Activated CD8-positive, alpha-beta memory T cell treated with anti-CD3 and anti-CD28 coated beads for 4 hours (primary cell): ENCODE results near the gene GUCY1B1.
"Not testable (repeated sequence)": the region's sequence is repeated elsewhere in the genome, so short reads cannot be mapped to it uniquely, and the experiment has no call there.

Experiments
- DNase-seq, 2 donors: peaks; one replicate each; pipeline ENCODE4 v3.0.0-alpha.2; 2020; ENCODE audit warnings: low read depth in 2 of 2

GUCY1B1 gene

DNA sequence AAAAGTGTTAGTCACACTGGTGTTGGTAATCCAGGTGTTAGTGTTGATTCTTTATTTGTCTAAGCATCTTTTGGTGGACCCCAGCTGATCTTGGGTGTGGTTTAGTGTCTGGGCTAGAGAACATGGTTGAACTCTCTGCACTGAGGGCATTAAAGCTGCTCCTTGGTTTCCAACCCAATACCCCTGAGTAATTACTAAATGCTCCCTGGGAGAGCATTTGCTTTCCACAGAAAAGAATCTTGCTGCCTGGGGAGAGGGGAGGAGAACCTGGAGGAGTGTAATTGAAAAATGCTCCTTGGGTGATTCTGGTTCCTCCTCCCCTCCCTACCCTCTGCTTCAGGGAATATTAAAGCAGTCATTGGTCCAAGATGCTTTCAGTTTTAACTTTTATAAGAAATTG is 3.1 kb downstream of the GUCY1B1 start:
- no peak for DNase-seq

DNA sequence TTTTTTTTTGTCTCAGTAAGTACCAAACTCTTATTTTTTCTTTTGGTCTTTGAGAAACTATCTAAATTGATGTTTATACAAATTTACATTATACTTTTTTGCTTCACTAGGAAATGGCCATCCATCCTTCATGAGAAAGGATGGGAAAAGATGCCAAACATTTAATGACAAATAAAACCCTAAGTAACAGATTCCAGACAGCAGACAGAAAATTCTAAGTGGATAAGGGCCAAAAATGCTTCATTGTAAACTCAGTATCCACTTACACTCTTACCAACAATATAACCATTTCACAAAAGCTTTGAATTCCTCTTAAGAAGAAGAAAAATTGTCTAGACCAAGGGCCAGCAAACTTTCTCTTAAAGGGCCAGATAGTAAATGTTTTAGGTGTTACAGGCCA is 3.5 kb downstream of the GUCY1B1 start:
- DNase-seq: no peak

DNA sequence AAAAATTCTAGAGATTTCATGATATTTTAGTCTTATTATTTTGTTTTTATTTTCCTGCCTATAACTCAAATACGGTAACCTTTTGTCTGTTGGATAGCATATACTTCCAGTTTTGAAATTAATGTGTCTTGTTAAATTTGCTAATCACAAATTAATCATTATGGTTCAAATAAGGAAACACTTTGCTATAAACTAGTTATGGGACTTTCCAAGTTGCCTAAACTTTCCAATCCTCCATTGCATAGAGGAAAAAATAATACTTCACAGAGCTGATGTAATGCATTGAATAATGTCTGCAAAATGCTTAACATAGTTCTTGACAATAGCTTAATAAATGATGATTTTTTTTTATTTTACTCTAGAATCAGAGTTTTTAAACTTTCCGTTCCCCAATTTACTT is 4.7 kb downstream of the GUCY1B1 start:
- no peak for DNase-seq

DNA sequence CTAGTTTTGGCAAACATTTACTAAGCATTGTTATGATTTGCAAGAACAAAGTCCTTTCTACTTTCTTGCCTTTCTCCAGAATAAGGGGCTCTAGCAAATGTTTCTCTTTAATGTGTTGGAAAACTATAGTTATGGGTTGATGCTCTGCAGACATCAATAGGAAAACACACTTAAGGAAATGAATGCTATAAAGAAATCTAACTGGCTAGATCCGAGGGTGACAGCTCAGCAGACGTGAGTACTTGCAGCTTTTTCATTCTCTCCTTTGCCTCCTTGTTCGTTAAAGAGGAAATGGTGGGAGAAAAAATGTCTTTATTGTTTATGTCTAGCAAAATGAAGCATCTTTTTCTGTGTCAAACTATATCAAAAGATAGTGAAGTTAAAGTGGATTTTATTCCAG is 6.3 kb downstream of the GUCY1B1 start:
- DNase-seq: no peak

DNA sequence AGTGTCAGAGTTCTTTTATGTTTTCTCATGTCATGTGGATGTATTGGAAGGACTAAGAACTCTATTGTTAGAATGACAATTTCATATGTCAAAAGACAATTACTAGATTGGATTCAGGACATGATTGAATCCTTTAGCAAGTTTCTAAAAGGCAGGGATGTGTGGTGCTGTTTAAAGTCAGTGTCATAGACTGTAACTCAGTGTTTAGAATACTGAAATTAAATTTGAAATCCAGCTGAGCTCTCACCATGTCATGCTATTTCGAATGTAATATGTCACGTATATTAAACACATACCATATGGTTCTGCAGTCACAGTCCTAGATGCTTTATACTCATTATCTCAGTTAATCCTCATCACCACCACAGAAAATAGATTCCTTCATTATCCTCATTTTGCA is 7.8 kb downstream of the GUCY1B1 start:
- DNase-seq: no peak

DNA sequence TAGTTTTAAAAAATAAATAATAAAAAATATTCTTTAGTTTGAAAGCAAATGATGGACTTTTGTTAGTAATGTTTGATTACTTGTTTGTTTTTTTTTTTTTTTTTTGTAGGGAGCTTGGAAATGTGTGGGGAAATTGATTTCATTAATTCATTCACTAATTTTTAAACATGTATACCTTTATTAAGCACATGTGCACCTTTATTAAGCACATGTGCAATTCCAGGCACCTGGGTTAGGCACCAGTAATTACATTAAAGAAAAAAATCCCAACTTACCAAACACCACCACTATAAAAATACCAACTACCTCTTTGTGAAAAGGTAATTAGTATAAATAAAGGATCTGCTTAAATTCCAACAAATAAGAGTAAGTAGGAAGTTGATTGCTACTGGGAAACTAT is 9.5 kb downstream of the GUCY1B1 start:
- no peak for DNase-seq

DNA sequence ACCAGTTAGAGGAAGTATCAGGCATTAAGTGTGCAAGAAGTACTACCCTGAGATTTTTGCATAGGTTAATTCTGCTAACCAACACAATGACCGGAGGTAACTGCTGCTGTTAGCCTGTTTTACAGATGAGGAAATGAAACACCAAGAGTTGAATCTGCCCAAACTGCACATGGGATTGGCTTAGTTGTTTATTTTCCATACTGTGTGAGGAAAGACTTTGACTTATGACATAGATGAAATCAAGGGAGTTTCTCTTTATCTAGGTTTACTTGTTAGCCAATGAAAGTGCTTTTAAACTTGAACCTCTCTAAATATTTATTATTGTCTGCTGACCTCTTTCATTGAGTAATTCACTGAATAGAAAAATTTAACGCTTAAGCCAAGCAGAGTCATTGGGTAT is 10.3 kb downstream of the GUCY1B1 start:
- no peak for DNase-seq

DNA sequence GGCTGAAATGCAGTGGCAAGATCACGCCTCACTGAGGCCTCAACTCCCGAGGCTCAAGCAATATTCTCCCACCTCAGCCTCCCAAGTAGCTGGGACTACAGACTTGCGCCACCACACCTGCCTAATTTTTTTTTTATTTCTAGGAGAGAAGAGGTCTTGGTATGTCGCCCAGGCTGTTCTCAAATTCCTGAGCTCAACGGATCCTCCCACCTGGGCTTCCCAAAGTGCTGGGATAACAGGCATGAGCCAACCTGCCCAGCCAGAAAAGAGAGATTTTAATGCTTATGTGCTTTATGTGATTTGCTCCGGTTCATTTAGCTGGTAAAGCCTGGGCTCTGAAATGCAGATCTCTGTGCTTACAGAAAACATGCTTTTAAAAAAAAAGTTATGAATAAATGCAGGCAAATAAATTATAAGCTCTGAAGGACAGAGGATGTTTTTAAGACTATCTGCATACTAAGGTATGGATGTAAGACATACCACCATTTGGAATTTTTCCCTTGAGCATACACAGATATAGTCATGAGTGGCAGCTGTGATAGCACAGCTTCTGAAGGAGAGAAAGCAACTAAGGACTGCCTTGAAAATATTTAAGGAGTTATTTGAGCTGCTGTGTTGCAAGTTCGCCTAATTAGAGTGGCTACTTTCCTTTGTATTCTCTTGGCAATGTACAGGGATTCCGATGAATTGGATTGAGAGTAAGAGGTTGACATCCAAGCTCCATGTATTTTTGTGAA is 13.8 kb downstream of the GUCY1B1 start:
- DNase-seq: no peak

DNA sequence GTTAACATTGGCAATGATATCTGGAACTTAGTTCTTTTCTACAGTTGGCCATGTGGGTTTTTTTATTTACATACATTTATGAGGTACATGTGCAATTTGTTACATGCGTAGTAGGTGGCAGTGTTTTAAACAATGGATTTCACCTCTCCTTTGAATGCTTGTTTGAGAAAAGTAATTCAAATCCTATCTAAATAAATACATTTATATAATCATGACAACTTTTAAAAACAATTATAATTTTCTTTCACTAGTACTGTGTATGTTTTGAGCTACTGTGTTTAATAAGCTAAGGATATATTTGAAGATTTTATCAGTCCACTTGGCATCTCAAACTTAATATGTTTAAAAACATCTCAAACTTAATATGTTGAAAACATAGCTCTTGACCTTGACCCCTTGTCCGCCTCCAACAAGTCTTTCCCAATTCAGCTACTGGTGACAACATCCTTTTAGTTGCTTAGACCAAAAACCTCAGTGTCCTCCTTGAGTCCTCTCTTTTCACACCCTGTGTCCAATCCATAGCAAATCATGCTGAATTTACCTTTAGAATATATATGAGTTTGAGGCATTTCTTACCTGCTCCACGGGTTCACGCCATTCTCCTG is 14.5 kb downstream of the GUCY1B1 start:
- no peak for DNase-seq

DNA sequence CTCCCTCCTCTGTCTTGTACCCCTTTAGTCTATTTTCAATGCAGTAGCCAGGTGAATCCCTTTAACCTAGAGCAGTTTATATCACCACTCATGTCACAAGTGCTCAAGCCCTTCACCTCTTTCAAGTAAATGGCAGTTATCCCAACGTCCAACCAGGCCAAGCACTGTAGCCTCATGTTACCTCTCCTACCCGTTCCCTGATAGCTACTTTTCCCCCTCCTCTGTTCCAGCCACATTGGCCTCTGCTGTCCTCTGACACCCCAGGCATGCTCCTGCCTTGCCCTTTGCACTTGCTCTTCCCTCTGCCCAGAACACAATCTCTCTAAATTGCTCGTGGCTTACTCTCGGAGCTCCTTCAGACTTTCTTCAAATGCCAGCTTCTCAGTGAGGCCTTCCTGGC is 15.2 kb downstream of the GUCY1B1 start:
- DNase-seq: no peak

DNA sequence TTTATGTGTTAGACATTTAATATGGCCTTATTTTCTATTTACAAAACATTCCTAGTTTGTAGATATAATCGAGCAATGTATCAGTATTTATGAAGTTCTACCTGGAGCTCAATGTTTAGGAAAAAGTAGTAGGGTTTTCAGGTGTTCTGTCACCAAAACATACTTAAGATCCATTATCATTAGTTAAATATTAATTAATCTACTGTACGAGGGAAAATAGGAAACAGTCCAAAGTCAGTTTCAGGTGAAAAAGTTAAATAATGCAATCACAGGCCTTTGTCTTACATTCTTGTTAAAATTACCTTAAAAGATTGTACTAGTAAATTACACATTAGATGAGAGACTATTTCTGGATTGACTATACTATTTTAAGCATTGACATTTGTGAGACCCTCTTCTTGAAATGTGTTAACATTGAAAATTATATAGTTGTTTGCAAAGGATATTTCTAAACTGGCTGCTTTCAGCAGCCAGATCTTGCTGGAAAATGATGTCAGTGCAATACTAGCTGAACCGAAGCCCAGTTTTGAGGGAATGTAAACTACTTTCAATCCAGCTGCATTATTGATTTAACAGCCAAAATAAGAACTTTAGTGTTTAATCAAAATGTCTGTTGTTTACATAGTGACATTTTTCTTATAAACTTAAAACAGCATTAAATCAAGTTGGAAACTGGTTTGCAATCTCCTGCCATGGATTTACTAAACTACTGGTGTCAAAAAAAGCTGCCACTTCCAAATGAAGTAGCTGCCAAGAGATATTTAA is 19.3 kb downstream of the GUCY1B1 start:
- DNase-seq: no peak

DNA sequence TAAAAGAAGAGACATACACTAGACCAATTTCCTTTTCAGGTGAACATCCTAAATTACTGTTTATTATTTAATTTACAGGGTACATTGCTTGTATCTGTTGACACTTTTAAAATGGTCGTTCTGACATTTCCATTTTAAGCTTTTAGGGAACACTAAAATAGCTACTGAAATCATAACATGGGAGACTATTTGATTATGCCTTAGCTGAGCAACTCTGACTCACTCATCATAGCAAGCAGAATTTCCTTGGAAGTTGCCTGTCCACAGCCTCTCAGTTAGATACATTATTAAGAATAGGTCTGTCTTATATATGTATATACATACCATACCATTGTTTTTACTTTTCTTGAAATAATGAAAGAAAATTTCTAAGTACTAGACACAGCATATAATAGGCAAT is 22.0 kb downstream of the GUCY1B1 start:
- no peak for DNase-seq

DNA sequence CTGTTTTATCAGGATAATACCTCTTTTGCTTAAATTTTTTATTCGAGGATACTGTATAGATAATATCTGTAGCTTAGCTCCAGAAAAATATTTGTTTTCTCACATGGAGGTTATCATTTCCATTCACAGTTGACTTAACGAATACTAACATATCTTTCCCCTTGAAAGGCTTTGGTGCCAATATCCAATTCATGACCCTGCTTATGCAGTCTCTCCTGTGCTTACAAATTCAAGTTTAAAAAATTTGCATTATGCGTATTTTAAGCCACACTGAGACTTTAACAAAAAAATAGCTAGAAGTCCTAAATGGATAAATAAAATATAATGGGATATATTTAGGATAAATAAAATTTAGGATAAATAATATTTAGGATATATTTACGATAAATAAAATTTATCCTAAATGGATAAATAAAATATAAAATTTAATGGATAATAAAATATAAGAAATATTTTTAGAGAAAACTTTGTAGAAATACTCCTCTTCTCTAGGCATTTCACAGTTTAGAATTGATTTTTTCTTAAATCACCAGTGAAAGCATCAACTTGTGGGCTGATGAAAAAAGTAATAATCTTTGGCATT is 22.5 kb downstream of the GUCY1B1 start:
- DNase-seq: no peak

DNA sequence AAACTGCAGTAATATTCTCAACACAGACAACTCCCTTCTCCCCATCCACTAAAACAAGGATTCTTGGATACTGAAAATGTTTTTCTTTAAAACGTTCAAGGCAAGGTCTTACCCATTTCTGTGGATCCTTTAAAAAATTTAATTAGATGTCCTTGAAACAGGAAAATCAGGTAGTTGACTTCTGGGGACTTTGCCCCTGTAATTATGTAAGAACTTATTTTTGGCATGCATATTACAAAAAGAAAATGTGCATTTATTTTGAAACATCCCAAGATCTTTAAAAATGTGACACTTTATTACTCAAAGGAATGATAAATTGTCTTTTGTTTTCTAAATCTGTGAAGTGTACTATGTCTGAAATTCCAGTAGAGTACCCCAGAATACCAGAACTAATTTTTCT is 25.8 kb downstream of the GUCY1B1 start:
- no peak for DNase-seq

DNA sequence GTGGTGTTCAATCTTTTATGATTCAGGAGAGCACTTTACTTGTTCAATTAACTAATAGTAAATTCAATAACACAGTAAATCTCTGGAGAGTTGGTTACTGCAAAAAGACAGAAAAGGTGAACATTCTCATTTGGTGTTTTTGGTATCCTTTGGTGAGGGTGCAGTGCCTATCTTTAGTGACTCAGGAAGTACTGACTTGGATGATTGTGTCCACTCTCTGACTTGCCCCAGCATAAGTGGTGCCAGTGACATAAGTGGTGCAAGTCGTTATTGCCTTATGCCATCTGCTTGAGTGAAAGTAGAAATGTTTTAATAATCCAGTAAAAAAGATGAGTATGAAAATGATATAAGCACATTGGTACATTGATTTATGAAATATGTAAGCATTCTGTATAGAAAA is 27.0 kb downstream of the GUCY1B1 start:
- no peak for DNase-seq

DNA sequence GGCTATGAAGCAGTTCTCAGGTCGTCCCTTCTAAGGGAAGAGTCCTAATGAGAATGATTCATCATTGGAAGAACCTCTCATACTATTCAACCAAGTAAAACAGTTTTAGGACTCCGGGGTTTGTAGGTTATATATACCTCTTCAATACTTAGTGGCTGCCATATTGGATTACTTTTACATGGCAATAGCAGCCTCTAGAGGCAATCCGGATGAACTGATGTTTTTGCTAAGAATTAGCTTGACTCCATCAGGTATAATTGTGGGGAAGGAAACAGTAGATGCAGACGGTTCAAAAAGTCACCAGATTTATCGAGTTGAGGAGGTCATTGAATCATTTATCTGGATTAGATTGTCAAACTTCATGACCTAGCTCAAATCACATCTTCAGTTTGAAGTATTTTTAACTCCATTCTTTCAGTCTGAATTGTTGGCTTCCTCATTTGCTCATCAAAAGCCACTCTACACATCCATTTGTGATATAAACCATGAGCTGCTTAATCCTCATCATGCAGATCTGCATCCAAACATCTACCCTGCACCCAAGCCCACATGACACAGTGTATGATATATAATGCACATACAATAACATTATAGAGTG is 28.4 kb downstream of the GUCY1B1 start:
- DNase-seq: no peak

DNA sequence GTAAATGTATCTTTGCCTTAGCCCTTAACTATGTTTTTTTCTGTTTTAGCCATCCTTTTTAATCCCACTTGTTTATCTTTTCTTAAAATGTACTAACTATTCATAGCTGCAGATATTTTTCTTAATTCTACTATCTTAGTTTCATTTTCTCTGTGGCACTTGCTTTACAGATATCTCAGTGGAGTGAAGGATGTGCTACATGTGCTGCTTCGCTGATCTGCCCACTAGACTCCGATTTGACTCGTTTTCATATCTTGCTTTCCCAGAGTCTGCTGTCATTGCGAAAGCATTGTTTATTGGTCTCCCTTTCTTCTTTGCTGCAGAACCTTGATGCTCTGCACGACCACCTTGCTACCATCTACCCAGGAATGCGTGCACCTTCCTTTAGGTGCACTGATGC is 30.6 kb downstream of the GUCY1B1 start:
- DNase-seq: no peak

DNA sequence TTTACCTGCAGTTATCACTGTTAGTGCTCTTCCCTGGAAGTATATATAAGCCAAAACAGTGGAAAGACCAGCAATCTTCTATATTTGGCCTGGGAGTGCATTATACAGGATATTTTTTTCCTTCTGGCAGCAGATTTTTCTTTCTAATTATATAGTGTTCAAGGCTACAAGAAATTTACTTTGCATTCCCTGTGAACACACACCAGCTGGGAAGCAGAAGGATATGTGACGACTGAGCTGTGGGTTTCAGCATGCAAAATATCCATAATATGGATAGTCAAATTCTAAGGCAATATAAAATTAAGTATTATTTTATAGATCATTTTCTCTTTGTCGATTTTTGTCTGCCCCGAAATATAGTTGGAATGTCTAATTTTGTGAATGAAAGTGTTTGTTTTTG is 31.2 kb downstream of the GUCY1B1 start:
- DNase-seq: no peak

DNA sequence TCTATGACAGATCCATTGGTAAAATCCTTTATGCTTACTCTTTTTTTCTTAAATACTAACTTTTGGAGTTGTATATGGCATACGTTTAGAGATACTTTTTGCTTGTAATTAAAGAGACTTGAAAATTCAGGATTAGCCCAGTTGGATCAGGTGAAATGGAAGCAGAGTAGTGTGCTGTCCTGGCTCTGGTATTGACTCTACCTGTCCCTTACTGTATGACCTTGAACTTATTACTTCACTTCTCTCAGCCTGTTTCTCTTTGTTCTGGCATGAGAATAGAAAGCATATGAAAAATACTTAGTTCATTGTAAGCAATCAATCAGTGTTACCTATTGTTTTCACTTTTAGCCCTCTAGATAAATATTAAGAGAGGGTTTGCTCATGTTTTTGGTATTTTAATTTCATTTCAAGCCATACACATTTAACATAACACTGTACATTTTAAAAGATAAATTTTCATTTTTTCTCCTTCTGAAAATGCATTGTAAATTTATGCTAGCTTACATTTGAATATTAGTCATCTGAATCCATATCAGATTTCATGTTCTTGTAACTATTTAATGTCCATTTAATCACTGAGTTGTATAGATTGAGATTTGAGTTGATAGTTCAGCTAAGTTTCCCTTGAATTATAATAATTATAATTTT is 35.9 kb downstream of the GUCY1B1 start:
- no peak for DNase-seq

DNA sequence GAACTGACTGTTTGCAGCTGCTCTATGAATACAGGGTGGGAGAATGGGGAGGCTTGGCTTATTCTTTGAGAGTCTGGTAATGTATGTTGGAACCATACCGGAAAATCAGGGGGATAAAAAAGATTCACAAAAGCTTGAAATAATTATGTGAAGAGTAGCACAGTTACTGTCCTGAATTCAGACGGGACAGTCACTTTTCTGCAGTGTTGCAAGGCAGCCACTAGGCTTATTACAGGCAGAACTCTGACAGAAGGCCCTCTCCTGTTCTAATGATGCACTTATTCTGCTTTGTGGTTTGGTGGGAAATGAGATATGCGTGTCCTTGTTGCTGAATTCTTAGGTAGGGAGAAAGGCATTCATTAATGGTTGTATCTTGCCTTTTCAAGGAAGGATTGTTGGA is 37.2 kb downstream of the GUCY1B1 start:
- DNase-seq: no peak

DNA sequence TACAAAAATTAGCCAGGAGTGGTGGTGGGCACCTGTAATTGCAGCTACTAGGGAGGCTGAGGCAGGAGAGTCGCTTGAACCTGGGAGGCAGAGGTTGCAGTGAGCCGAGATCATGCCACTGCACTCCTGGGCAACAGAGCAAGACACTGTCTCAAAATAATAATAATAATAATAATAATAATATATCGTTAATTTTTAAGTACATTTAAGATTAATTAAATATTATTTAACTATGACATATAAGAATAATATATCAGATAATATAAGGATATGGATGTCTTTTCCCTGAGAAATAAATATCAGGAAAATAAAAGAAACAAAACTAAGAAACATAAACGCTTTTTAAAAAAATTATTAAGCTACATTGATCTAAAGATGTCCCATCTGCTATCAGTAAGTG is 38.8 kb downstream of the GUCY1B1 start:
- DNase-seq: not testable (repeated sequence)
